GM10266 (cell line): Measurements from ENCODE around the gene DEFB132.

Experiments used
- DNase-seq: peaks from one replicate; pipeline ENCODE4 v3.0.0; 2012; ENCODE audit errors: extremely low spot score
- TF ChIP-seq, protein P1 (sequence below): IDR thresholded peaks from 2 replicates; pipeline ENCODE4 v1.5.1; 2012; ENCODE audit warnings: mild to moderate bottlenecking, low read depth; ENCODE audit not compliant: control insufficient read depth, insufficient read depth; ENCODE audit errors: missing control alignments

Gene DEFB132

DNA sequence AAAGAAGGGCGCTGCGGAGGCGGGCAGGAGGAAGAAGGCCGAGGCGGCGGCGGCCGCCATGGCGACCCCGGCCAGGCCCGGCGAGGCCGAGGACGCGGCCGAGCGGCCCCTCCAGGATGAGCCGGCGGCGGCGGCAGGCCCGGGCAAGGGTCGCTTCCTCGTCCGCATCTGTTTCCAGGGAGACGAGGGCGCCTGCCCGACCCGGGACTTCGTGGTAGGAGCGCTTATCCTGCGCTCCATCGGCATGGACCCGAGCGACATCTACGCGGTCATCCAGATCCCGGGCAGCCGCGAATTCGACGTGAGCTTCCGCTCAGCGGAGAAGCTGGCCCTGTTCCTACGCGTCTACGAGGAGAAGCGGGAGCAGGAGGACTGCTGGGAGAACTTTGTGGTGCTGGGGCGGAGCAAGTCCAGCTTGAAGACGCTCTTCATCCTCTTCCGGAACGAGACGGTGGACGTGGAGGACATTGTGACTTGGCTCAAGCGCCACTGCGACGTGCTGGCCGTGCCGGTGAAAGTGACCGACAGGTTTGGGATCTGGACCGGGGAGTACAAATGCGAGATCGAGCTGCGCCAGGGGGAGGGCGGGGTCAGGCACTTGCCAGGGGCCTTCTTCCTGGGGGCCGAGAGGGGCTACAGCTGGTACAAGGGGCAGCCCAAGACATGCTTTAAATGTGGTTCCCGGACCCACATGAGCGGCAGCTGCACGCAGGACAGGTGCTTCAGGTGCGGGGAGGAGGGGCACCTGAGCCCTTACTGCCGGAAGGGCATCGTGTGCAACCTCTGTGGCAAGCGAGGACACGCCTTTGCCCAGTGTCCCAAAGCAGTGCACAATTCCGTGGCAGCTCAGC lies 40.6 kb downstream of the DEFB132 start:
- TF ChIP-seq, protein P1, sequence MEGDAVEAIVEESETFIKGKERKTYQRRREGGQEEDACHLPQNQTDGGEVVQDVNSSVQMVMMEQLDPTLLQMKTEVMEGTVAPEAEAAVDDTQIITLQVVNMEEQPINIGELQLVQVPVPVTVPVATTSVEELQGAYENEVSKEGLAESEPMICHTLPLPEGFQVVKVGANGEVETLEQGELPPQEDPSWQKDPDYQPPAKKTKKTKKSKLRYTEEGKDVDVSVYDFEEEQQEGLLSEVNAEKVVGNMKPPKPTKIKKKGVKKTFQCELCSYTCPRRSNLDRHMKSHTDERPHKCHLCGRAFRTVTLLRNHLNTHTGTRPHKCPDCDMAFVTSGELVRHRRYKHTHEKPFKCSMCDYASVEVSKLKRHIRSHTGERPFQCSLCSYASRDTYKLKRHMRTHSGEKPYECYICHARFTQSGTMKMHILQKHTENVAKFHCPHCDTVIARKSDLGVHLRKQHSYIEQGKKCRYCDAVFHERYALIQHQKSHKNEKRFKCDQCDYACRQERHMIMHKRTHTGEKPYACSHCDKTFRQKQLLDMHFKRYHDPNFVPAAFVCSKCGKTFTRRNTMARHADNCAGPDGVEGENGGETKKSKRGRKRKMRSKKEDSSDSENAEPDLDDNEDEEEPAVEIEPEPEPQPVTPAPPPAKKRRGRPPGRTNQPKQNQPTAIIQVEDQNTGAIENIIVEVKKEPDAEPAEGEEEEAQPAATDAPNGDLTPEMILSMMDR: no peak
- DNase-seq: peak; percentile 72

- DNase-seq: no peak
- TF ChIP-seq, protein P1: no peak
These were observed 41.4 kb downstream of the DEFB132 start for GRCh38 chr20:298776-299391.

- no peak for DNase-seq
- TF ChIP-seq, protein P1: no peak
These were observed 42.9 kb downstream of the DEFB132 start for GRCh38 chr20:300345-300990.

- TF ChIP-seq, protein P1: no peak
These were observed 44.6 kb downstream of the DEFB132 start for GRCh38 chr20:301886-302848.

GRCh38 chr20:305745-306144 lies 48.2 kb downstream of the DEFB132 start:
- DNase-seq: no peak
- TF ChIP-seq, protein P1: no peak

More at GRCh38 chr20:301886-302848, 44.6 kb downstream of the DEFB132 start:
- no peak for DNase-seq

- TF ChIP-seq, protein P1: no peak
- DNase-seq: no peak
These were observed 51.0 kb downstream of the DEFB132 start for GRCh38 chr20:308427-309038.
